Activated CD4-positive, alpha-beta T cell treated with anti-CD3 and anti-CD28 coated beads, Interleukin-2, amount 50 U/mL, for 48 hours (primary cell): ENCODE results near the gene SENP1.

Experiments used
- DNase-seq, 2 experiments: peaks; one replicate each; pipeline ENCODE4 v3.0.0-alpha.2; 2020

The SENP1 gene

GRCh38 chr12:48063530-48063929 lies 42.3 kb downstream of the SENP1 start:
- no peak for DNase-seq

GRCh38 chr12:48061938-48062719 lies 43.8 kb downstream of the SENP1 start:
- DNase-seq: no peak

- DNase-seq: no peak
These were observed 45.4 kb downstream of the SENP1 start for GRCh38 chr12:48060474-48060873.

- DNase-seq: no peak
These were observed 47.1 kb downstream of the SENP1 start for GRCh38 chr12:48058771-48059170.

- DNase-seq: no peak
These were observed 50.7 kb downstream of the SENP1 start for GRCh38 chr12:48054955-48055821.

- DNase-seq: no peak
These were observed 52.0 kb downstream of the SENP1 start for GRCh38 chr12:48053883-48054282.

- DNase-seq: no peak
These were observed 52.8 kb downstream of the SENP1 start for GRCh38 chr12:48053122-48053521.

GRCh38 chr12:48051681-48052080 lies 54.2 kb downstream of the SENP1 start:
- DNase-seq: no peak

GRCh38 chr12:48050174-48050573 lies 55.7 kb downstream of the SENP1 start:
- DNase-seq: no peak

- no peak for DNase-seq
These were observed 59.8 kb downstream of the SENP1 start for GRCh38 chr12:48045965-48046518.

GRCh38 chr12:48045061-48045846 lies 60.6 kb downstream of the SENP1 start:
- no peak for DNase-seq

- DNase-seq: no peak
These were observed 61.5 kb downstream of the SENP1 start for GRCh38 chr12:48044396-48044795.

GRCh38 chr12:48043771-48044170 lies 62.1 kb downstream of the SENP1 start:
- DNase-seq: no peak

- no peak for DNase-seq
These were observed 64.1 kb downstream of the SENP1 start for GRCh38 chr12:48041591-48042423.

GRCh38 chr12:48040354-48040753 lies 65.5 kb downstream of the SENP1 start:
- no peak for DNase-seq

GRCh38 chr12:48039151-48039550 lies 66.7 kb downstream of the SENP1 start:
- no peak for DNase-seq

GRCh38 chr12:48038085-48038484 lies 67.8 kb downstream of the SENP1 start:
- no peak for DNase-seq

GRCh38 chr12:48037267-48037915 lies 68.5 kb downstream of the SENP1 start:
- no peak for DNase-seq

- no peak for DNase-seq
These were observed 69.1 kb downstream of the SENP1 start for GRCh38 chr12:48036818-48037217.

- DNase-seq: no peak
These were observed 70.8 kb downstream of the SENP1 start for GRCh38 chr12:48034835-48035805.
